GM19395 (cell line): ENCODE measurements around the gene GLB1L2.

Experiments
- ATAC-seq: cut with Tn5 transposase; IDR thresholded peaks from one replicate; pipeline ENCODE4 v1.9.1; 2021; ENCODE audit warnings: mild to moderate bottlenecking, moderate library complexity; ENCODE audit not compliant: unreplicated experiment

Gene GLB1L2

DNA sequence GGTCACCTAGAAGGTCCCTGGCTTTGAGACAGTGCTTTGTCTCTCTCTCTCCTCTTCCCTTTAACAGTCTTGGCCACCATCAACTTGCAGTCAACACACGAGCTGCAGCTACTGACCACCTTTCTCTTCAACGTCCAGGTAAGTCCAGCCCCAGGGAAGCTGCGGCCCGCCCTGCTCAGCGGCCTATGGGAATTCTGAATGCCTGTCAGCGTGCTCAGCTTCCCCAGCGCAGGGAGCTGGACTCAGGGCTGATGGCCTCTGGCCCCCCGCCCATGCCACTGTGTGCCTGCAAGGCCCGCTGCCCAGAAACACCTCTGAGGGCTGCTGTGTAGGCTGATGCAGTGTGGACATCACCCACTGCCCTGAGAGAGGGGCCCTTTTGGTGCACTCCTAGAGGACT lies 32.5 kb downstream of the GLB1L2 start:
- ATAC-seq: no peak

DNA sequence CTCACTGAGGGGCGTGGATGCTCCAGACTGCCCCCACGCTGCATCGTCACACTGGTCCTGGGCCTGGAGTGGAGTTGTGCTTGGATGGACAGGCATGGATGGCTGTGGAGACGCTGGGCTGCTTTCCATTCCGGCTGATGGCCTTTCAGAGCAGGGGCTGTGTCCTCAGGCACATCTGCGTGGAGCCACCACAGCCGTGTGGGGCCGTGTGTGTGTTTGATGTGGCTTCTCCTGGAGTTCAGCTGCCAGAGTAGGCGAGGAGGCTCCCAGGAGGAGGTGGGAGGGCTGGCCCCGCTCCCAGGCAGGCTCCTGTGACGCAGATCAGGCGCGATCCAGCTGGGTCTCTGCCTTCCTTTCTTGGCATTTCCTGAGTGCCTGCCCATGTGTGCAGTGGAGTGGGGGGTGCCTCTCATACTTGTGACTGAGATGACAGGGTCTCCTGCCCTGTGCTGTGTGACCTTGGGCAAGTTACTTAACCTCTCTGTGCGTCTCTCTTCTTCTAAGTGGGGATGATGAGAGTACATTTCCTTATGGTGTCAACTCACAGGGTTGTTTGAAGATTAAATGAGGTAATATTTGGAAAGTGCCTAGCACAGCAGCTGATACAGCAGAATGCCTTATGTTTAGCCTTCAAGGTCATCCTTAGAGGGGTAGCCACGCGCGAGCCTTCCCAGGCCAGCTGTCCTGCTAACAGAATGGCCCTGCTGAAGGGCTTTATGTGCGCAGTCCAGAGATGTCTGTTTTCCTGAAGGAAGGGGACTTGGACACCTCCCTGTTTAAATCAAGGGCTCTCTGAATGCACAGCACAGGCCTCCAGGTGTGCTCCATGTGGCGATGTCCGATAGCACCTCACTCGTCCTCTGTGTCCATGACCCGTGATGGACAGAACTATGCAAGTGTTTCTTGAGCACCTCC lies 33.5 kb downstream of the GLB1L2 start:
- ATAC-seq: no peak

DNA sequence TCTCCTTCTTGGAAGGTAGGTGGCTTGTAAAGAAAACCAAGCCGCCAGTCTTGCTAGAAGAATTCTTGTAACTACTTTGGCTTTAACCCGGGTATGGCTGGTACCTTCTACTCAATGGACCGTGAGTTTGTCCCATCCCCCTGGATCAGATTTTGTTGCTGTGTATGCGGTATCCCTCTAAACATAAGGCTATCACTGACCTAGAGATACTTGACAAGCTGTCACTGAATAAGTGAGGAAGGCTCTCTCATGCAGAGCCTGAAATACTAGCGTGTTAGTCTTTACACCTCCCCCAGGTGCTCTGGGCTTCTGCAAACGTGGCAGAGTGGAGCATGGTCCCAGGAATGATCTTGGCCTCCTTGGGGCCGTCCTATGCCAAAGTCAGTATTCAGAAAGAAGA lies 34.5 kb downstream of the GLB1L2 start:
- ATAC-seq: no peak

DNA sequence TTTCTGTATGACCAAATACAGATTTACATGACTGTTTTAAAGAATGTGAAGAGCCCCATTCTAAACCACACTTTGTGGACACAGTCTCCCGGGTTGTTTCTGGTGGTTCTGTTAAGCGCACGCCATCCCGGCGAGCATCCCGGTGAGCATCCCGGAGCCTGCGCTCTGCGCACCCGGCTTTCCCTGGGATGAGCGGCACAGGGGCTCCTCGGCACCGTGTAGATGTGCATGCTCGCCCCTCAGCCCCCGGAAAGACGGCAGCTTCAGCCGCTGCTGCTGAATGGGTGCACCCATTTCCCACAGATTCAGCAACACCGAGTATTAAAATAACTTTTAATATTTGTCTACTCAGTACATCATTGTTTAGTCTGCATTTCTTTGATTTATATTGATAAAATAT lies 36.0 kb downstream of the GLB1L2 start:
- no peak for ATAC-seq

DNA sequence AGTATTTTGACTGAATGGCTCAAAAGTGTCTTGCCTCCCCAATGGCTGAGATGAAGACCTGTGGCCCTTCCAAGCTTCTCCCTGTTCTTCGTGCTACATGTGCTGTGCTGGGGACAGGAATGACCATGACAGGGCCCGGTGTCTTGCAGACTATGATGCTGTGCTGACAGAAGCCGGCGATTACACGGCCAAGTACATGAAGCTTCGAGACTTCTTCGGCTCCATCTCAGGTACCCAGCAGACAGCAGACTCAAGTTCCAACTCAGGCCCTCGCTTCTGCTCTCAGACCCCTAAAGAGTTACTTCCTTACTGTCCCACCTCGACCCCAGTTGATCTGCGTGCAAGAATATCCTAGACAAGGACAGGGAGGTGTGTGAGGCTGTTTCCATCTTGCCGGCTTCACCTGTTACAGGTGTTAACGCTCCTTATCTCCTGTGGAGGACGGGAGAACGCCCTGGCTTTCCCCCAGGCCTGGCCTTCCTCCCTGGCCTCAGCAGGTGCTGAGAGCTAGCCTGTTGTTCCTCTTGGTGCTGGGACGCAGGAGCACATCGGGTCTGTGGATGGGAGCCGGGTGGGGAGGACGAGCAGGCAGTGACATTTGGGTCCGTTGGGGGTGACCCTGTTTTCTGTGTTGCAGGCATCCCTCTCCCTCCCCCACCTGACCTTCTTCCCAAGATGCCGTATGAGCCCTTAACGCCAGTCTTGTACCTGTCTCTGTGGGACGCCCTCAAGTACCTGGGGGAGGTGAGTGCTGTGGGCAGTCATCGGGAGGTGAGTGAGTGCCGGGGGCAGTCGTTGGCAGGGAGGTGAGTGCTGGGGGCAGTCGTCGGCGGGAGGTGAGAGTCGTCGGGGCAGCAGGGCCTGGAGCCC lies 38.1 kb downstream of the GLB1L2 start:
- ATAC-seq: no peak

DNA sequence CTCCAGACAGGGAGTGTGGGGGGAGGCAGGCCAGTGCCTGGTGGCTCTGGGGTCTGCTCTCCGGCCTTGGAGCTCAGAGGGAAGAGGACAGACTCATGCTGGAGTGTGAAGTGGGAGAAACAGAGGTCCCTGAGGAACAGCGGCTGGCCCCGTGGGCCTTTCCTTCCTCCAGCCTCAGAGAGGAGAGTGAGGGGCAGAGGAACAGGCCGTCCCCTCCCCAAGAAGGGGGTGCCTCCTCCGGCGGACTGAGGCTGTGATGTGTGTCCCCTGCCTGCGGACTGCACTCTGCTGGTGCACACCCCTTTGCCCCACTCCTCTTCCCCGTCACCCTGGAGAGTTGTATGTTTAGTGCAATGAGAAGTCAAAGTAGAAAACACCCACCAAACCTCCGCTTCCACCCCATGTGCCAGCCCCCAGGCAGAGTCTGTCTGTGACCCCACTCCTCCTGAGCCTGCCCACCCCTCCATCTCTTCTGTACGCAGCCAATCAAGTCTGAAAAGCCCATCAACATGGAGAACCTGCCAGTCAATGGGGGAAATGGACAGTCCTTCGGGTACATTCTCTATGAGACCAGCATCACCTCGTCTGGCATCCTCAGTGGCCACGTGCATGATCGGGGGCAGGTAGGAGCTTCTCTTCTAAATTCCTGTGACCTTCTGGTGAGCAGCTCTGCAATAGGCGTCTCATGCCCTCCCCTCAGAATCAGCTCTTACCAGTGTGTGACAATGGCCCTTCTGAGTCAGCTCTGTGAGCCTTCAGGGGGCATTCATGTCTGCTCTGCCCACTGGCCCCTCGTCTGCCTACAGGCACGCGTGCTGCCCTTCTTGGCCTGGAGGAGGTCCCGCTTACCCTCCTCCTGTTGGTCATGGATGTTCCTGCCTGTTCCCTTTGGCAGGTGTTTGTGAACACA lies 39.0 kb downstream of the GLB1L2 start:
- no peak for ATAC-seq

DNA sequence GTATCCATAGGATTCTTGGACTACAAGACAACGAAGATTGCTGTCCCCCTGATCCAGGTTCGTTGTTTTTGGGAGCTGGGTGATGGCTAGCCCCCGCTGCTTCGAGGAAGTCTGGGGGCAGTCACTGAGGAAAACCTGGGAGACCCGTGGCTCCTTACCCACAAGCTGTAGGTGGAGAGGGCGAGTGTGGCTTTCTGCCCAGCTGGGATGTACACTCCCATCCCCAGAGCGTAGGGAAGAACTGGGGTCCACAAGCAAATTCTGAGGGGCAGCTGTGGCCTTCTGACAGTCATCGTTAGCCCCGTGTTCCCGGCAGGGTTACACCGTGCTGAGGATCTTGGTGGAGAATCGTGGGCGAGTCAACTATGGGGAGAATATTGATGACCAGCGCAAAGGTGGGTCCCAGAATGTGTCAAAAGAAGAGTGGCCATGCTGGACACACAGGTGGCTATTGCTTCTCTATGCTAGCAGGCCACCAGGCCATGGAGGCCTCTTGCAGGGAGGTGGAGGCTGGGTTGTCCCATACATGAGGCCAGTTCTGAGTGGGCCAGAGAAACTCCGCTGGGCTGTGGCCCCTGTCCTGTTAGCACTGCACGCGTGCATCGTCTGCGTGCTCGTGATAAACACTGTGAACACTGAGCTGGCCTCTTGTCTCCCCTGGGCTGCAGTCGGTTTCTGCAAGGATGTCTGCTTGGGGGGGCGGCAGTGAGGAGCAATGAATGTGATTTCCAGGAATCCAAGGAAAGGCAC lies 39.8 kb downstream of the GLB1L2 start:
- ATAC-seq: no peak

DNA sequence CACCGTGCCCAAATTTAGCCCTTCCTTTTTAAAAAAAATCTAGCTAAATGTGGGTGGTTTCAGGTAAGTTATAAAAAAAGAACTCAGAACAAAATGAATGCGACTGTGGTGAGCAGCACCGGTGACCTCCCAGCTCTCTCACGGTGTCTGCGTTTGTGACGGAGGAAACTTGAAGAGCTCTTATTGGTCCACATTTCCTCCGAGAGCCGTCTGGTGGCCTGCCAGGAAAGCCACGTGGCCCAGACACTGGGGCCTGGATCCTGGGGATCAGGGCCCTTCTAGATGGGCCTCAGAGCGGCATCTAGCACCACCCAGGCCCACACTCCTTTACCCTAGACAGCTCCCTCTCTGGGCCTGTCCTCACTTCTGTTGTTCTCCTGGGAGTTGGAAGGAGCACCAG lies 40.7 kb downstream of the GLB1L2 start:
- no peak for ATAC-seq

DNA sequence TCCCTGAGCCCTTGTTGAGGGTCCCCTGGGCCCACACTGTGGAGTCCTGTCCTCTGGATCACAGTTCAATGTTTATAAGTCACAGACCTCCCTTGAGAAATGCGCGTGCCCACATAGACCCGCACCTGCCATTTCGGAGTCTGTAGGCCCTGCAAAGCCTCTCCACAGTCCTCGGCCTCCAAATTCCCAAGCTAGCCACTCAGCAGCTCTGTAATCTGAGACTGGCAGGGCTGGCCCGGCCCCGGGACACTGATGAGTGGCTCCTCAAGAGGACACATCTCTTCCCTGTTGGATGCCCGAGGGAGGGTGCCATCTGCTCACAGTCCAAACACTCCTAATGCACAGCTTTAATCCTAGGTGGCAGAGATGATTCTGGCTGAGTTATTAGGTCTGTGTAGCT lies 41.2 kb downstream of the GLB1L2 start:
- ATAC-seq: no peak

DNA sequence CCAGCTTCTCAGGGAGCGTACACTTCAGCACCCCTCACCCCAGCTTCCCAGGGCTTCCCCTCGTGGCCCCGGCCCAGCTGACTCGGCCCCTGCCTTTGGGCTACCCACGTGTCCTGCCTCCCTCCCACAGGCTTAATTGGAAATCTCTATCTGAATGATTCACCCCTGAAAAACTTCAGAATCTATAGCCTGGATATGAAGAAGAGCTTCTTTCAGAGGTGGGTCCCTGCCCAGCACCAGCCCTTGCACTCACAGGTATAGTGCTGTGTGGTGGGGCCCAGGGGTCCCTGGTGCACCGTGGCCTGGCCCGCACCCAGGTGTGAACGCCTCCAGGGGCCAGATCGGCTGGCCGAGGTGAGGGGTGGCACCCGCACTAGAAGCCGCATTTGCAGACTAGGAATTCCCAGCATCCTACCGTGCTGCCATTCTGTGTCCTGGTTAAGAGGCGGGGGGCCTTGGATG lies 41.8 kb downstream of the GLB1L2 start:
- no peak for ATAC-seq

DNA sequence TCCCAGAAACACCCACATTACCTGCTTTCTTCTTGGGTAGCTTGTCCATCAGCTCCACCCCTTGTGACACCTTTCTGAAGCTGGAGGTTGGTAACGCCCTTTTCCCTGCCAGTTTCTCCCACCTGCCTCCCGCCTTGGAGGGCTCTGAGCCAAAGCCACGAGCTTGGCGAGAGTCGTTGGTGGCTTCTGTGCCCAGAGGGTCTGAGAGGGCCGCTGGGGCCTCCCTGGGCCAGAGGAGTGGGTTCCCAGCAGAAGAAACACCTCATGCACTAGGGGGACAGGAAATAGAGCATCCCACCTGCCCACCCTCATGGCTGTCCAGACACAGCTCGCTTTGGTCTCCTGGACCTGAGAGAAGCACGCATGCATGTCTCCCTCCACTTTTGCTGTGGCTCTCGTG lies 42.4 kb downstream of the GLB1L2 start:
- ATAC-seq: no peak

DNA sequence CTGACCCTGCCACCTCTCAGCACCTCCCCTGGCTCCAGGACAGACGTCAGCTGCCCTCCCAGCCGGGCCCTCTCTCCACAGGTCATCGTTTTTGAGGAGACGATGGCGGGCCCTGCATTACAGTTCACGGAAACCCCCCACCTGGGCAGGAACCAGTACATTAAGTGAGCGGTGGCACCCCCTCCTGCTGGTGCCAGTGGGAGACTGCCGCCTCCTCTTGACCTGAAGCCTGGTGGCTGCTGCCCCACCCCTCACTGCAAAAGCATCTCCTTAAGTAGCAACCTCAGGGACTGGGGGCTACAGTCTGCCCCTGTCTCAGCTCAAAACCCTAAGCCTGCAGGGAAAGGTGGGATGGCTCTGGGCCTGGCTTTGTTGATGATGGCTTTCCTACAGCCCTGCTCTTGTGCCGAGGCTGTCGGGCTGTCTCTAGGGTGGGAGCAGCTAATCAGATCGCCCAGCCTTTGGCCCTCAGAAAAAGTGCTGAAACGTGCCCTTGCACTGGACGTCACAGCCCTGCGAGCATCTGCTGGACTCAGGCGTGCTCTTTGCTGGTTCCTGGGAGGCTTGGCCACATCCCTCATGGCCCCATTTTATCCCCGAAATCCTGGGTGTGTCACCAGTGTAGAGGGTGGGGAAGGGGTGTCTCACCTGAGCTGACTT lies 43.2 kb downstream of the GLB1L2 start:
- ATAC-seq: no peak

DNA sequence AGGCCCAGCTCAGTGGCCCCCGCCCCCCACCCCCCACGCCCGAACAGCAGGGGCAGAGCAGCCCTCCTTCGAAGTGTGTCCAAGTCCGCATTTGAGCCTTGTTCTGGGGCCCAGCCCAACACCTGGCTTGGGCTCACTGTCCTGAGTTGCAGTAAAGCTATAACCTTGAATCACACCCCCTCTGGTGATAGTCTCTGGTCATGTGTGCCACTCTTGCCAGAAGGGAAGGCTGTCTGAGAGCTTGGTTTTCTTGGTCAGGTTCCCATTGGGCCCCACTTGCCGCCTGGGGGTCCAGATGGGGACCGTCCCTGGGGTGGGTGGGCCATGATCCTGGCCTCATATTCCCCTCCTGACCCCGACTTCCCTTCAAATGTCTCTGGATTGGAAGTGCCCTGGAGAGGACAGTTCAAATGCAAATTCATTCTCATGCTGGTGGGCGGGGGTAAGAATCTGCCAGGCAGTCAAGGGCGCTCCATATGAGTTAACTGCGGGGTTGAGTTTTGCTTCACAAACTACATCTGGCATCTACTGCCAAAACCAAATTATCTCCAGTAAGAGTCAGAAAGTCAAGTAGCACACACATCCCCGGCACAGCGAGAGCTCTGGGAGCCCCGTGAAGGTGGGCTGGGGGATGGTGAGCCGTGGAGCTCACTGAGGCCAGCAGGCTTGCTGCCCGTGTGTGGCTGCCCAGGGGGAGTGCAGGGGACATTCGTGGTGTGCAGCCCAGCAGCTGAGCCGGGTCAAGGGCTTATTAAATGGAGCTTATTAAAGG lies 44.5 kb downstream of the GLB1L2 start:
- no peak for ATAC-seq

DNA sequence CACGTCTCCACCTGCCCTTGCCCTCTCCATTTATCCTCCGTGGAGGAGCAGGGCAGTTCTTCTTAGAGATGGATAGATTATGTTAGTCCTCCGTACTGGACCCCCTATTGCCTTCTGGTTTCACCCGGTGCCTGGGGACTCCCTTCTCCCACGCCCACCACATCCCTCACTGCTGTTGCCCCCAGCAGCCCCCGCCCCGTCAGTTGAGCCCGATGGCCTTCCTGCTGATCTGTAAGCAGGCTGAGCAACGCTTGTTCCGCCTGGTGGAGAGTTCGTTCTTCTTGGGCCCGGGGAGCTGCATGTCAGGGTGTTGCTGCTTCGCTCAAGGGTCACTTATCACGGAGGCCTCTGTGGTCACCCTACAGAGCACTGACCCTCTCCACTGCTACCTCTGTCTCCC lies 46.1 kb downstream of the GLB1L2 start:
- no peak for ATAC-seq

DNA sequence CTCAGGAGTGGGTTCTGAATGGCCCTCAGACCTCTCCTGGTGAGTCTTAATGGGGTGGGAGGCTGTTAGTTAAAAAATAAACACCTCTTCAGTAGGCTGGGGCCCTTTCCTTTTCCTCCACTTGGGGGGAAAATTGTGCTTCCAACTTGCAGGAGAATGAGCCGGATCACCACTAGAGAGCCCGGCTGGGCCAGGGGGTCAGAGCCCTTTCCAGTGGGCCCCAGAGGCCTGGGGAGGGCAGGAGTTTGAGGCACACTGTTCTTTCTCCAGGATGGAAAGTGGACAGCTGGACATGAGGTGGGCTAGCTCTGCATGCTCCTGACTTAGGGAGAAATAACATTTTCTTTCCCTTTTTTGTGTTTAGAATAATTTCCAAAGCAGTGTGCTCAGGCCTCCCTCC lies 47.5 kb downstream of the GLB1L2 start:
- no peak for ATAC-seq

DNA sequence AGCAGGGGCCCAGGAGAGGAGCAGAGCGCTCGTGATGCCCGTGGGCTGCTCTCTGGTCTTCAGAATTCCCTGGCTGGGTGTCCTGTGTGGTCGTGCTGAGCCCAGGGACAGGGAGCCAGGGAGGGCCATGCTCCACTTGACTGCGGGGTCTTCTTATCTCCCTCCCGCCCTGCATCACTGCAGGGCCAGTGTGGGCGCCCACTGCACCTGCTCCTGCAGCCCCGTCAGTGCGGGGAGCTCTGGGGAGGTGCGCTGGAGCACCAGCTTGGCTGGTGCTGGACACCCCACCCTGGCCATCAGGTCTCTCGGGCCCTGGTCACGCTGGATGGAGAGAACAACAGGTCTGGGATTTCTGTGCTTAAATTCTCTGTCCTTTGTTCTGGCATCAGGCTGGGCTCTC lies 48.4 kb downstream of the GLB1L2 start:
- no peak for ATAC-seq

DNA sequence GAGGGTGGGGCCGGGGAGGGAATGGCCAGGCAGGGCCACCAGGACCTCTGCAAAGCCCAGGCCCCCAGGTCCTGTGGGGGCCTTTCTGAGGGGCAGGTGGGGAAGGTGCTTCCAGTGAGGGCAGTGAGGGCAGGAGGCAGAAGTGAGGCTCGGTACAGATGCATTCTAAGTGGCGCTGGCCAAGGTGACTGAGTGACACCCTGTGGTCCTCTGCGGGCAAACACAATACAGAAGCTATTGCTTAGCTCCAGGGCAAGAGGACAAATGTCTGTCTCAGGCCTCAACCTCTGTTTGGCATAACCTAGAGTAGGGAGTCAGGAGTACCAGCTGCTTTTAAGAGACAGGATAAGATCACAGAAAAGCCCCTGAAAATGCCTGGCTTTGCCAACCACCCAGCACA lies 49.0 kb downstream of the GLB1L2 start:
- no peak for ATAC-seq

DNA sequence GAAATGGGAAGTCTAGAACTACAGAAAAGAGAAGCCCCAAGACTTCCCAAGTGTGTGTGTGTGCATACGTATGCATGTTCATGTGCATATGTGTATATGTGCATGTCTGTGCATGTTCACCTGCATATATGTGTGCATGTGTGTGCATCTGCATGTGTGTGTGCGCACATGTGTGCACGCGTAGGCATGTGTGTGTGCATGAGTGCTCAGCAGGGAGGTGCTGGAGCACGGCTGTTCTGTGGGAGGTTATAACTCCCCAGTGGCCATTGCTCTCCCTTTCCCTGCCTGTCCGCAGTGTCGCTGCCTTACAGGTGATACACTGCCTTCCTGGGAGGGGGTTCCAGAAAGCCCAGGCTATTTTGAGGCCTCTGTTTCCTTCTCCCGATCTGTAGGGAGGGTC lies 50.5 kb downstream of the GLB1L2 start:
- ATAC-seq: no peak

DNA sequence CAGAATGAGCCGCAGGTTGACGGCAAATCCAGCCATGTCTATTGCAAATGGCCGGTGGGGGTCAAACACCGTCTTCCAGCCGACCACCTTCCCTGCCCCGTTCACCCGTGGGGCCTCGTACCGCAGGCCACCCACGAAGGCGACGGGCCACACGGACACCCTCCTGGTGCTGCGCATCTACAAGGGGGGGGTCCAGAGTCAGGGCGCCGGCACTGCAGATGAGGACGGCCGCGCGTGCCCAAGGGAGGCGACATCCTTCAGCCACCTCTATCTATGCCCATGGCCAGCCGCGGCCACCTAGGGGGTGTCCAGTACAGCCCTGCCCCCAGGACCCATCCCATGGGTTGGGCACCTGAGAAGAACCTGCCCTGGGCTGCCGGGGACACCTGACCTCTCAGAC lies 51.0 kb downstream of the GLB1L2 start:
- no peak for ATAC-seq
